IPS-15b (cell line): ENCODE measurements around the gene TXNDC12.

Experiments
- H3K27me3 ChIP-seq: one replicate; pipeline ENCODE4 v1.6.1; 2013; ENCODE audit warnings: low read length; ENCODE audit not compliant: control insufficient read depth, insufficient read depth
- H3K36me3 ChIP-seq: one replicate; pipeline ENCODE4 v1.6.1; 2013; ENCODE audit warnings: low read length; ENCODE audit not compliant: control insufficient read depth, insufficient read depth
- H3K4me1 ChIP-seq: one replicate; pipeline ENCODE4 v1.6.1; 2013; ENCODE audit warnings: mild to moderate bottlenecking, low read length; ENCODE audit not compliant: control insufficient read depth, insufficient read depth
- H3K4me3 ChIP-seq: one replicate; pipeline ENCODE4 v1.5.1; 2013; ENCODE audit warnings: low read depth, low read length
- H3K9ac ChIP-seq: one replicate; pipeline ENCODE4 v1.6.1; 2013; ENCODE audit warnings: low read depth, mild to moderate bottlenecking, low read length
- H3K9me3 ChIP-seq: one replicate; pipeline ENCODE4 v1.6.1; 2013; ENCODE audit warnings: mild to moderate bottlenecking, low read length; ENCODE audit not compliant: control insufficient read depth, insufficient read depth

TXNDC12 gene

DNA sequence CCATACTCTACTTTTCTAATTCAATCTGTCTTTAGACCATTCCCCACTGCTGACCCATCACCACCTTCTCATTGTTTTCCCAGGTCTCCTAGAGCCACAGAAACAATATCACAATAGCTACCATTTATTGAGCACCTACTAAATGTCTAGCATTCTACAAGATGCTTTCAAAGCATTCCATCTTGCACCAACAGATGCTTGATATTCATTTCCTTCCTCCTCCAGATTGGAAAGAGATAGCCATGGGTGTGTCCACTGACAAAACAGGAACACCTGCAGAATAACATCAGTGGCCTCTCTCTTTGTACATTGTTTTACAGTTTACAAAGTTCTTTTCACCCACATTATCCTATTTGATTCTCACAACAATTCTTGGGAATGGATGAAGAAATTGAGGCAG lies 66.7 kb downstream of the TXNDC12 start:
- H3K9me3 ChIP-seq = no peaks in the 10 kb centered on the region
- no peak overlapping the region for H3K9ac ChIP-seq
- H3K36me3 ChIP-seq = no peaks in the 10 kb centered on the region
- peaks cover 9% of the 10 kb centered on the region for H3K27me3 ChIP-seq
- H3K4me3 ChIP-seq = no peak overlapping the region
- peaks cover 2% of the 10 kb centered on the region for H3K4me1 ChIP-seq

DNA sequence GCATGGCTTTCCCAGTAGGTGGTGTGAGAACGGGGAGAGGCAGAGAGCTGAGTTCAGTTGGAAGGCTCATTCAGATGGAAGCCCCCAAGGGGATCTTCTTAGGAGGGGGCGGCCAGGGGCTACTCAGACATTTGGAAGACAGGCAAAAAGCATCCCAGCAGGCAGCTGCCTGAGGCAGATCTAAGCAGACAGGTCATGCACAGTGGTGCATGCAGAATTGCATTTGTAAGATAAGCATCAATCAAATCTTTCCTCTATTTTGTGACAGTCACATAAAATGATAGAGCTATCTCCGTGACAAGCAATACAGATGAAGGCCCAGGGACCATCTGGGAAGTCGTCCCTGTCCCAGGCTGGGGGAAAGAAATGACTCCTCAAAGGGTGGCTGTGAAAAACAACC lies 68.3 kb downstream of the TXNDC12 start:
- Histone ChIP-seq H3K9ac (no peak overlapping the region), H3K27me3 (peaks cover under 1% of the 10 kb centered on the region), H3K36me3 (no peaks in the 10 kb centered on the region), H3K4me3 (no peak overlapping the region), H3K4me1 (peaks cover 2% of the 10 kb centered on the region), H3K9me3 (no peaks in the 10 kb centered on the region)

DNA sequence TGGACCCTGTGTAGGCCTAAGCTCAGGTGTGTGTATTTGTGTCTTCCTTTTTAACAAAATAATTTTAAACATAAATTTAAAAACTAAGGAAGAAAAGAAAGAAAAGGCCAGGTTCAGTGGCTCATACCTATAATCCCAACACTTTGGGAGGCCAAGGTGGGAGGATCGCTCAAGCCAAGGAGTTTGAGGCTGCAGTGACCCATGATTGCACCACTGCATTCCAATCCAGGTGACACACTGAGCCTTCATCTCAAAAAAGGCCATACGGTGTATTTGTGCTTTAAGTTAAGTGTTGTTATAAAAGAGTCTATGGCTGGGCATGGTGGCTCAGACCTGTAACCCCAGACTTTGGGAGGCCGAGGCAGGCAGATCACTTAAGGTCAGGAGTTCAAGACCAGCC lies 72.8 kb downstream of the TXNDC12 start:
- no peak overlapping the region for H3K9ac ChIP-seq

DNA sequence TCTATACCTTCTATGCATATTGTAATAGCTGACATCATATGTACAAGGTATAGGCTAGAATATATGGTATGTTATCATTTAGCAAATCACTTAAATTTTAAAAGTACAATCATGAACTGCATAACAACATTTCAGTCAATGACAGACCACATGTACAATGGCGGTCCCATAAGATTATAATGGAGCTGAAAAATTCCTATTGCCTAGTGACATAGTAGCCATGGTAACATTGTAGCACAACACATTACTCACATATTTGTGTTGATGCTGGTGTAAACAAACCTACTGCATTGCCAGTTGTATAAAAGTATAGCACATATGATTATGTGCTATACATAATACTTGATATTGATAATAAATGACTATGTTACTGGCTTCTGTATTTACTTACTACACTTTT lies 73.4 kb downstream of the TXNDC12 start:
- Histone ChIP-seq H3K36me3 (peaks cover 7% of the 10 kb centered on the region), H3K27me3 (no peaks in the 10 kb centered on the region), H3K9me3 (no peaks in the 10 kb centered on the region), H3K4me3 (no peak overlapping the region), H3K4me1 (no peaks in the 10 kb centered on the region), H3K9ac (no peak overlapping the region)

More for the DNA sequence above, 72.8 kb downstream of the TXNDC12 start:
- Histone ChIP-seq H3K27me3 (no peaks in the 10 kb centered on the region), H3K4me3 (no peak overlapping the region), H3K9me3 (no peaks in the 10 kb centered on the region), H3K36me3 (peaks cover 4% of the 10 kb centered on the region), H3K4me1 (peaks cover 2% of the 10 kb centered on the region)

DNA sequence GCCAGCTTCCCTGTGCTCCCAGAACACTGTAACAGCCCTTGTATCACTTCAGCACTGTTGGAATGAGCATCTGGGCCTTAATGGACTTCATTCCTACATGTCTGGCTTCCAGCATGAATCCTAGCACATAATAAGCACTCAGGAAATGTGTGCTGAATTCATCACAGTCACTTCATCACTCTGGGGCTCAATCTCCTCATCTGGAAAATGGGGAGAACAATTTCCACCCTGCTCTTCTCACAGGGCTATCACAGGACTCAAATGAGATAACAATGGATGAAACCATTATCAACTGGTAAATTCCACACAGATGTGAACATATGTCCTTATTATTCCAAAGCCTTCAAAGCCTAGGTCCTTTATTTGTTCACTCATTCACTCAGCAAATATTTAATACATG lies 76.9 kb downstream of the TXNDC12 start:
- no peak overlapping the region for H3K9ac ChIP-seq
- H3K9me3 ChIP-seq = no peaks in the 10 kb centered on the region
- no peaks in the 10 kb centered on the region for H3K27me3 ChIP-seq
- H3K4me3 ChIP-seq = no peak overlapping the region
- no peaks in the 10 kb centered on the region for H3K4me1 ChIP-seq
- H3K36me3 ChIP-seq = peaks cover 11% of the 10 kb centered on the region

DNA sequence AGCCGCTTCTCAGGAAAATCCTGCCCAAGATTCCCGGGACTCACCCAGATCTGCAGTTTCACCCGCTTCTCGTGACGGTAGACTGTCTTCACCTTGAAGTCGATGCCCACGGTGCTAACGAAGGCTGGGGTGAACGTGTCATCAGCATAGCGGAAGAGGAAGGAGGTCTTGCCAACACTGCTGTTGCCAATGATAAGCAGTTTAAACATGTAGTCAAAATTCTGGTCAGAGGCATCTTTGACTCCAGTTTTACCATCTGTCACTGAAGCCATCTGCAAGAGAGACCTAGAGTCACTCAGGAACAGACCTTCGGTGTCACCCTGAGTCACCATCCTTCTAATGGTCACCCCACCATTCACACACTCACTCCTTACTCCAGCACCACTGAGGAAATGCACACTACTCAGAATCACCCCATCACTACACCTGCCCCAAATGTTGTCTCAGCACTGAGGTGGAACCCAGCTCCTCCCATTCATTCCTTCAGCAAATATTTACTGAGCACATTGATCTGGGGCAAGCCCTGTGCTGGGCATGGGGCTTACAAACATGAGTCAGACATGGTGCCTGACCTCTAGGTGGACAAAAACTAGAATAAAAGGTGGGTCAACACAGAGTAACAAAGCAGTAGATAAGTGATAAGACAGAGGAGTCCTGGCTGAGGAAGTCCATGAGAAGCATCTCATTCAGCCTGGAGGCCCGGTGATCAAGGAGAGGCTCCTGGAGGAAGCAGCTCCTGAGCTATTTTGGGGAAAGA lies 78.0 kb downstream of the TXNDC12 start:
- H3K27me3 ChIP-seq = no peaks in the 10 kb centered on the region
- no peak overlapping the region for H3K9ac ChIP-seq
- H3K36me3 ChIP-seq = peaks cover 11% of the 10 kb centered on the region

DNA sequence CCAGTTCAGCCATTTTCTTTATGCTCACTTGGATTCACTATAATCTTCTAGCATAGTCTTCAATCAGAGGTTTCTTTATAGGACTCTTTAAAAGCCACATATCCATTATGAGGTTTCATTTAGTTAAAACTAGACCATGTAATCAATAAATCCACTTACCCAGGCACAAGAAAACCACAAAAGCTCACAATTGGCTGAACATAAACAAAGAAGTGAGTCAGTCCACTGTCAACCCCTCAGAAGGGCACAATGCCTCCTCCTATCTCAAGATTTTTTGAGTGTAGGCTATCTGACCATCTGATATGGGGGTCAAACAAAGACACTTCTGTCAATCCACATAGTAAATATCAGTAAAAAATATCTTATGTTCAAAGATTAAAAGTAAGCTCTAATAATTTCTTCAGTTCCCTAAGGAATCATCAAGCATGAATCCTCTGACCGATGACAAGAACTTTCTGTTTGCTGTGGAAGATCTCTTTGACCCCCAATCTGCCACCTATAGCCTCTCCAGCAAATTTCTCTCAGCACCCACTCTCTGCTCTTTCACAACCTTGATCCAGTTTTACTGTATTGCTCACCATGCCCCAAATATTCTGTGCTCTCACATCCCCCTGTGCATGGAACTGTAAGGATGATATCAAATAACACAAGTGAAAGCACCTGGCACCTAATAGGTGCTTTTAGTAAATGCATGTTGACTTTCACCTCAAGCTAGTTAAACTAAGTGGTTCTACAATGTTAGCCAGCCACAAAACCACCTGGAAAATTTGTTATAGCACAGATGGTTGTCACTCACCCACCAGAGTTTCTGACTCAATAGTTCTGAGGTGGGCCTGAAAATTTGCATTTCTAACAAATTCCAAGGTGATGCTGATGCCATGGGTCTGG lies 81.2 kb downstream of the TXNDC12 start:
- H3K9me3 ChIP-seq = no peaks in the 10 kb centered on the region
- H3K4me3 ChIP-seq = no peak overlapping the region
- H3K4me1 ChIP-seq = no peaks in the 10 kb centered on the region
- no peak overlapping the region for H3K9ac ChIP-seq
- H3K36me3 ChIP-seq = peaks cover 15% of the 10 kb centered on the region
- no peaks in the 10 kb centered on the region for H3K27me3 ChIP-seq

More for the DNA sequence above, 78.0 kb downstream of the TXNDC12 start:
- H3K9me3 ChIP-seq = no peaks in the 10 kb centered on the region
- H3K4me1 ChIP-seq = no peaks in the 10 kb centered on the region
- no peak overlapping the region for H3K4me3 ChIP-seq
